H1 (cell line): Measurements from ENCODE around the gene IER5. TPM values are rescaled to one million over a fixed set of nuclear protein-coding genes. Genes with fewer than 3 reads are reported as not detected.
A peak's percentile ranks its signal among the peaks of the same experiment; 100 is the strongest.

Experiments used
- CTCF ChIA-PET: fragments of 300-600 bp; sonication (Branson Sonifier 250); formaldehyde crosslinking; loops from one replicate; lab custom pipeline; 2021; ENCODE audit not compliant: partially characterized antibody; lab: Charles Lee
- POLR2A ChIA-PET: fragments of 300-600 bp; sonication (Branson Sonifier 250); formaldehyde crosslinking; loops from one replicate; lab custom pipeline; 2021; ENCODE audit warnings: inconsistent platforms; ENCODE audit not compliant: partially characterized antibody; lab: Charles Lee
- DNase-seq, 2 experiments: peaks; one replicate each; pipeline versions ENCODE4 v3.0.0 to v3.0.0-alpha.2; 2010 to 2022; ENCODE audit warnings: low spot score in 2 of 2, low read depth in 1 of 2, mixed read lengths in 1 of 2
- FAIRE-seq: peaks from 2 replicates; lab custom pipeline; 2011; peaks lifted over from hg19 to GRCh38; lab: Jason Lieb, UNC
- H2AFZ ChIP-seq: 2 replicates; pipeline ENCODE4 v1.8.1; 2012; ENCODE audit warnings: low read length, inconsistent platforms
- H2AK5ac ChIP-seq: 2 replicates; pipeline ENCODE4 v1.6.1; 2013; ENCODE audit warnings: low read depth, low read length
- H2BK120ac ChIP-seq: replicated peaks from 2 replicates; pipeline ENCODE3; 2013; ENCODE audit warnings: low read depth, low read length, inconsistent platforms
- H2BK12ac ChIP-seq: 2 replicates; pipeline ENCODE4 v1.6.1; 2013; ENCODE audit warnings: low read depth, low read length
- H2BK15ac ChIP-seq: 2 replicates; pipeline ENCODE4 v1.6.1; 2013; ENCODE audit warnings: low read length
- H2BK20ac ChIP-seq: 2 replicates; pipeline ENCODE4 v1.6.1; 2013; ENCODE audit warnings: low read length
- H2BK5ac ChIP-seq: 2 replicates; pipeline ENCODE4 v1.6.1; 2013; ENCODE audit warnings: low read depth, low read length
- H3K14ac ChIP-seq: 2 replicates; pipeline ENCODE4 v1.6.1; 2013; ENCODE audit warnings: inconsistent platforms; ENCODE audit not compliant: insufficient read length
- H3K18ac ChIP-seq: 2 replicates; pipeline ENCODE4 v1.6.1; 2013; ENCODE audit warnings: low read length; ENCODE audit errors: extremely low read depth
- H3K23ac ChIP-seq: 2 replicates; pipeline ENCODE4 v1.6.1; 2013; ENCODE audit warnings: inconsistent platforms; ENCODE audit not compliant: insufficient read length
- H3K23me2 ChIP-seq: 2 replicates; pipeline ENCODE4 v1.6.1; 2013; ENCODE audit warnings: low read depth, low read length
- H3K27ac ChIP-seq: 2 replicates; pipeline ENCODE4 v1.6.1; 2011; ENCODE audit warnings: low read depth, low read length, inconsistent platforms
- H3K27me3 ChIP-seq, 4 experiments: replicated peaks in 1 of 4; 1 replicate in 1 of 4; 2 replicates in 3 of 4; pipeline versions ENCODE4 v1.6.1 to v1.8.1; 2011 to 2013; ENCODE audit warnings: low read length in 3 of 4, mild to moderate bottlenecking in 3 of 4, inconsistent platforms in 2 of 4, mixed read lengths in 2 of 4, moderate library complexity in 1 of 4; ENCODE audit not compliant: control insufficient read depth in 3 of 4, insufficient read depth in 3 of 4; ENCODE audit errors: extremely low read depth in 1 of 4
- H3K36me3 ChIP-seq, 4 experiments: 2 replicates each; pipeline versions ENCODE4 v1.6.1 to v1.8.1; 2011 to 2013; ENCODE audit warnings: mild to moderate bottlenecking in 4 of 4, low read length in 3 of 4, moderate library complexity in 2 of 4, control low read depth in 1 of 4, inconsistent platforms in 1 of 4; ENCODE audit not compliant: insufficient read depth in 4 of 4, control insufficient read depth in 2 of 4
- H3K4ac ChIP-seq: replicated peaks from 2 replicates; pipeline ENCODE3; 2013; ENCODE audit warnings: low read length, low read depth, mixed read lengths, inconsistent platforms; ENCODE audit not compliant: insufficient read length
- H3K4me1 ChIP-seq, 4 experiments: replicated peaks in 1 of 4; 1 replicate in 1 of 4; 2 replicates in 3 of 4; pipeline versions ENCODE4 v1.6.1 to v1.8.1; 2011 to 2013; ENCODE audit warnings: low read length in 3 of 4, inconsistent platforms in 2 of 4, mixed read lengths in 1 of 4; ENCODE audit not compliant: insufficient read depth in 4 of 4, control insufficient read depth in 3 of 4
- H3K4me2 ChIP-seq, 2 experiments: 2 replicates each; pipeline versions ENCODE4 v1.6.1 to v1.8.1; 2011 to 2013; ENCODE audit warnings: low read depth in 2 of 2, low read length in 2 of 2, control low read depth in 1 of 2, inconsistent platforms in 1 of 2, mild to moderate bottlenecking in 1 of 2; ENCODE audit not compliant: insufficient read depth in 1 of 2
- H3K4me3 ChIP-seq, 4 experiments: fragments of 200-600, 300-600 bp in 1 of 4; sonication (generic), shearing (Covaris generic), sonication (Bioruptor Twin) in 1 of 4; 2 replicates each; pipeline versions ENCODE4 v1.5.1 to v1.8.1; 2011 to 2016; ENCODE audit warnings: low read length in 4 of 4, low read depth in 3 of 4, control low read depth in 2 of 4, inconsistent platforms in 2 of 4, mild to moderate bottlenecking in 2 of 4, mixed read lengths in 1 of 4, moderate library complexity in 1 of 4; ENCODE audit not compliant: insufficient read depth in 2 of 4; ENCODE audit errors: extremely low read depth in 1 of 4
- H3K56ac ChIP-seq: replicated peaks from 2 replicates; pipeline ENCODE3; 2013; ENCODE audit warnings: low read depth, mild to moderate bottlenecking, mixed read lengths, low read length, inconsistent platforms; ENCODE audit not compliant: insufficient read length
- H3K79me1 ChIP-seq: 2 replicates; pipeline ENCODE4 v1.6.1; 2013; ENCODE audit warnings: low read depth, low read length, control low read depth
- H3K79me2 ChIP-seq, 2 experiments: 2 replicates each; pipeline versions ENCODE4 v1.6.1 to v1.8.1; 2012 to 2013; ENCODE audit warnings: low read length in 2 of 2, mild to moderate bottlenecking in 2 of 2, inconsistent platforms in 1 of 2; ENCODE audit not compliant: insufficient read depth in 2 of 2, control insufficient read depth in 1 of 2
- H3K9ac ChIP-seq, 4 experiments: replicated peaks in 1 of 4; 1 replicate in 1 of 4; 2 replicates in 3 of 4; pipeline versions ENCODE4 v1.6.1 to v1.8.1; 2011 to 2013; ENCODE audit warnings: low read depth in 3 of 4, low read length in 3 of 4, control low read depth in 2 of 4, mild to moderate bottlenecking in 2 of 4, moderate library complexity in 2 of 4, inconsistent platforms in 1 of 4; ENCODE audit errors: extremely low read depth in 1 of 4
- H3K9me3 ChIP-seq, 2 experiments: 2 replicates each; pipeline versions ENCODE4 v1.6.1 to v1.8.1; 2012 to 2013; ENCODE audit warnings: mild to moderate bottlenecking in 2 of 2, moderate library complexity in 2 of 2, control low read depth in 1 of 2, inconsistent platforms in 1 of 2, low read depth in 1 of 2, low read length in 1 of 2, mixed read lengths in 1 of 2; ENCODE audit not compliant: insufficient read depth in 2 of 2
- H4K20me1 ChIP-seq, 2 experiments: replicated peaks in 1 of 2; 2 replicates each; pipeline versions ENCODE3 to v1.8.1; 2011 to 2013; ENCODE audit warnings: inconsistent platforms in 2 of 2, low read length in 2 of 2, mild to moderate bottlenecking in 1 of 2; ENCODE audit not compliant: insufficient read depth in 2 of 2, control insufficient read depth in 1 of 2
- H4K5ac ChIP-seq: 2 replicates; pipeline ENCODE4 v1.6.1; 2013; ENCODE audit warnings: low read length, low read depth, mixed read lengths, inconsistent platforms; ENCODE audit not compliant: insufficient read length
- H4K8ac ChIP-seq: 2 replicates; pipeline ENCODE4 v1.8.0; 2013; ENCODE audit warnings: mild to moderate bottlenecking, moderate library complexity, low read length, inconsistent platforms; ENCODE audit not compliant: insufficient read depth; ENCODE audit errors: extremely low read depth
- H4K91ac ChIP-seq: replicated peaks from 2 replicates; pipeline ENCODE3; 2013; ENCODE audit warnings: low read length, mixed read lengths, inconsistent platforms; ENCODE audit not compliant: insufficient read length
- ATF2 ChIP-seq: IDR thresholded peaks from 2 replicates; pipeline ENCODE4 v1.6.1; 2012; ENCODE audit warnings: low read length, inconsistent platforms
- BACH1 ChIP-seq: IDR thresholded peaks from 2 replicates; pipeline ENCODE4 v1.6.1; 2012; ENCODE audit warnings: low read length, improper control_type of control experiment
- CTBP2 ChIP-seq: IDR thresholded peaks from 2 replicates; pipeline ENCODE4 v1.7.0; 2011; ENCODE audit warnings: borderline replicate concordance, mild to moderate bottlenecking, moderate library complexity, mixed read lengths, low read length; ENCODE audit not compliant: insufficient read depth, insufficient read length
- HDAC2 ChIP-seq, 2 experiments: fragments of 300-600 bp in 1 of 2; sonication (generic) in 1 of 2; IDR thresholded peaks; 2 replicates each; pipeline ENCODE4 v1.6.1; 2011 to 2012; ENCODE audit warnings: low read depth in 2 of 2, low read length in 2 of 2, mild to moderate bottlenecking in 2 of 2, moderate library complexity in 2 of 2, borderline replicate concordance in 1 of 2, inconsistent platforms in 1 of 2
- KDM4A ChIP-seq: IDR thresholded peaks from one replicate; pipeline ENCODE4 v1.7.1; 2012; ENCODE audit warnings: low read depth, mild to moderate bottlenecking, moderate library complexity, low read length, inconsistent platforms; ENCODE audit not compliant: severe bottlenecking
- PHF8 ChIP-seq: fragments of 200-600 bp; sonication (generic); conservative IDR thresholded peaks from 2 replicates; pipeline ENCODE4 v1.7.1; 2012; ENCODE audit warnings: low read depth, mild to moderate bottlenecking, inconsistent platforms, low read length, moderate library complexity
- POLR2A ChIP-seq, 2 experiments: IDR thresholded peaks; 1 replicate in 1 of 2; 2 replicates in 1 of 2; pipeline ENCODE4 v1.6.1; 2011; ENCODE audit warnings: low read depth in 2 of 2, low read length in 2 of 2, mild to moderate bottlenecking in 2 of 2; ENCODE audit errors: control extremely low read depth in 1 of 2
- RFX5 ChIP-seq: IDR thresholded peaks from 2 replicates; pipeline ENCODE4 v1.6.1; 2011; ENCODE audit warnings: low read depth, low read length, improper control_type of control experiment, borderline replicate concordance
- SUZ12 ChIP-seq: fragments of 200-600 bp; sonication (generic); IDR thresholded peaks from 2 replicates; pipeline ENCODE4 v1.6.1; 2012; ENCODE audit warnings: mild to moderate bottlenecking, inconsistent platforms, low read length, moderate library complexity, mixed read lengths
- WGBS, 2 experiments: shearing (Covaris generic) in 1 of 2; methylation state at CpG; one replicate each; pipeline versions ENCODE4 v1.1.6 to v1.1.7; 2013 to 2015; ENCODE audit warnings: low lambda C conversion rate in 2 of 2, mixed read lengths in 2 of 2, inconsistent platforms in 1 of 2, low coverage in 1 of 2, missing lambda C conversion rate in 1 of 2; ENCODE audit not compliant: insufficient replicate concordance in 2 of 2, insufficient coverage in 1 of 2, insufficient read length in 1 of 2; ENCODE audit errors: extremely low coverage in 1 of 2, missing lambda C conversion rate in 1 of 2; 5-methylcytosine and 5-hydroxymethylcytosine counted together
- polyA plus RNA-seq, 7 experiments: library from polyadenylated mRNA; depleted of rRNA in 3 of 7; stranded (reverse) in 5 of 7; unstranded in 2 of 7; fragments of >200 nt in 5 of 7; fragments of 200-250 nt in 2 of 7; gene quantifications; 1 replicate in 5 of 7; 2 replicates in 1 of 7; 4 replicates in 1 of 7; pipeline versions ENCODE4 v1.2.1 to v1.2.3, GENCODE V29; 2011 to 2013; ENCODE audit warnings: missing spikeins in 2 of 7, mixed read lengths in 2 of 7
- total RNA-seq: library from RNA; stranded (reverse); fragmentation: NEBNext Ultra II Directional; extraction: Animal tissue kit (Norgen Biotek cat#: 25700); gene quantifications from 2 replicates; pipeline ENCODE4 v1.2.1, GENCODE V29; 2021

The IER5 gene
- total and polyA plus RNA-seq, 2 of the 8 experiments (the other 6 are each of a cell fraction or from before 2014, with no cell fraction given) = 3.5 to 7.7 TPM

- Histone ChIP-seq H3K9me3 (no peaks in the 10 kb centered on the region), H3K9ac (no peak overlapping the region), H3K18ac (peak overlapping the region; percentile 86; the same call in 1 of the 2 replicates), H4K20me1 (no peaks in the 10 kb centered on the region), H3K23ac (no peak overlapping the region), H3K4me1 (peaks cover 11 to 30% (median 21%) of the 10 kb centered on the region in 4 experiments), H2BK5ac (peak overlapping the region; percentile 64; the same call in 1 of the 2 replicates), H2BK12ac (peak overlapping the region; percentile 72; the same call in 1 of the 2 replicates), H3K79me2 (no peaks in the 10 kb centered on the region), H3K4me3 (no peak overlapping the region), H3K36me3 (no peaks in the 10 kb centered on the region), H2BK120ac (no peak overlapping the region), H3K56ac (no peak overlapping the region), H2AK5ac (no peak overlapping the region), H3K4me2 (no peak overlapping the region; a peak in 2 of 4 replicates), H4K91ac (no peak overlapping the region), H2AFZ (no peak overlapping the region), H3K4ac (no peak overlapping the region), H2BK15ac (peak overlapping the region; percentile 84; the same call in 1 of the 2 replicates), H2BK20ac (peak overlapping the region; percentile 67; the same call in 1 of the 2 replicates), H3K27ac (no peak overlapping the region), H3K79me1 (no peaks in the 10 kb centered on the region), H3K27me3 (no peaks in the 10 kb centered on the region; a peak in 1 of 7 replicates), H3K23me2 (no peaks in the 10 kb centered on the region), H4K5ac (no peak overlapping the region), H4K8ac (no peak overlapping the region), H3K14ac (no peak overlapping the region)
- no peak for FAIRE-seq
- WGBS, 2 experiments = 93% methylated on average over 5 of the region's 5 CpGs; no CpG with 5 or more reads in 1 of the 2 experiments
- POLR2A ChIA-PET = interaction anchor here (1.0 to 3.8 kb wide), 7 partner anchors 8 to 1022 kb away, joined by 3 to 37 read pairs (median 5); partner anchors contain the start of gene IER5
- no peak for DNase-seq
- CTCF ChIA-PET = interaction anchor here (0.6 to 4.7 kb wide), 15 partner anchors 8 to 184 kb away, joined by 3 to 28 read pairs (median 6); no protein-coding TSS in a partner anchor
- TF ChIP-seq RFX5 (no peak), ATF2 (no peak), PHF8 (no peak), KDM4A (no peak), POLR2A (IDR thresholded peaks at IDR 0.05; ENCODE audit: control extremely low read depth in 1 of 2, low read depth in 2 of 2, low read length in 2 of 2) (no peak), BACH1 (no peak), SUZ12 (no peak), CTBP2 (no peak), HDAC2 (IDR thresholded peaks at IDR 0.05; ENCODE audit: borderline replicate concordance in 1 of 2, low read depth in 2 of 2, low read length in 2 of 2) (no peak)
Measured at GRCh38 chr1:181127898-181128453, 39.5 kb downstream of the IER5 start.
